Renal cortical epithelial cell (primary cell): ENCODE results near the gene RALGAPA2. TPM values are rescaled to one million over a fixed set of nuclear protein-coding genes. Genes with fewer than 3 reads are reported as not detected.
A peak's percentile ranks its signal among the peaks of the same experiment; 100 is the strongest.

Experiments
- DNase-seq: peaks from one replicate; pipeline ENCODE4 v3.0.0-alpha.2; 2011; ENCODE audit warnings: low read depth
- total RNA-seq: library from RNA; depleted of rRNA; stranded (reverse); fragments of >200 nt; gene quantifications from 2 replicates; pipeline ENCODE4 v1.2.3, GENCODE V29; 2014

The RALGAPA2 gene
- total RNA-seq, 1 donor from 2014 or later: 47.5 TPM

DNA sequence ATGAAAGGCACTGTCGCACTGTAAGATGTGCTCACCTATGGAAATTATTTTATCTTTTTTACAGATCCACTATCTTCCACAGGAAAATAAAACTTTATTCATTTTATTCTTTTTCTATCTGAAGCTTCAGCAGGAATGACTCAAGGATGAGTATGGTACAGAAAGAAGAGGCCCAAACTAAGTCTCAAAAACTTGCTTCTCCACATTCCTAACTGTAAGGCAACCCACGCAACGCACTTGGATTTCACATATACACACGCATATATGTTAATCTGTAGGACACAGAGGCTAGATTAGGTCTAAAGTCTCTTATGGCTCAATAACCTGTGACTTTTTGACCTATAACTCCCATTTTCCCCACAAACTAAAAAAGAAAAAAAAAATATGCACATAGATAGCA lies 81.9 kb downstream of the RALGAPA2 start:
- DNase-seq: no peak

DNA sequence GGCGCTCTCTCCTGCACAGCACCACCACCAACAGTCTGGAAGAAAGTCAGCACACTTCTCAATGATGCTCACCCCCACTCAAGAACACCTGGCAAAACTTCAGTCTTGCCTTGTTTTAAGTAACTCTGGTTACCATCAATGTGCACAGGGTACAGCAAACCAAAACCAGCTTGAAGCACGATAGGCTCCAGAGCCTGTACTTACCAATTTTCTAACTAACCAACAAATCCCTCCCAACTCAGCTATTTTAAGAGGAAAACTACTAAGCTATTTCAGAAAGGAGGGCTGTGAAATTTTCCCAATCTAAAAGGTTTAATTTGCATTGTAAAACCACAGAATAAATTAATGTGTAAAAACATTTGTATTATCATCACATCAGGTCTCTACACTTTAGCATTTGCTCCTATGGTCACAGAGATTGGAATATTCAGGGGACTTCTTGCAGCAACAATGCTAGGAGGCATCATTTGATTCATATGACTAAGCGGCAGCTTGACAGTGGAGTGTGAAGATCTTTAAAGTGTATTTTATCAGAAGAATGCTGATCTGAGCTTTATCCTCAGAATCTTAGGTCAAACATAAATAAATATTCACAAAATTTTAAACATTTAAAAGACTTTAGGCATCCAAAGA lies 82.8 kb downstream of the RALGAPA2 start:
- DNase-seq: no peak

DNA sequence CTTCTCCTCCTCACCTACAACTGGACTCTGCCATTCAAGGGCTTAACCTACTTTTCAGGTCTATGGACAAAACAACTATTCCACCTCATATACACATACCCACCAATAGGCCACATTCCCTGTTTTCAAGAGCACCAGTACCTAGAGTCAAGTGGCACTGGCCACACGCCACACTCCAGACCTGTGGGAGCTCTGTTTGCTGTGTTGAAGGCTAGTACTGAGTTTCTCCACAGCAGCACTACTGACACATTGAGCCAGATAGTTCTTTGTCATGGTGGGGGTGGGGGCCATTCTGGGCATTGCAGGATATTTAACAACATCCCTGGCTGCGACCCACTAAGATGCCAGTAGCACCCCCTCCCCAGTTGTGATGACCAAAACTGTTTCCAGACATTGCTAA lies 84.1 kb downstream of the RALGAPA2 start:
- DNase-seq: no peak

DNA sequence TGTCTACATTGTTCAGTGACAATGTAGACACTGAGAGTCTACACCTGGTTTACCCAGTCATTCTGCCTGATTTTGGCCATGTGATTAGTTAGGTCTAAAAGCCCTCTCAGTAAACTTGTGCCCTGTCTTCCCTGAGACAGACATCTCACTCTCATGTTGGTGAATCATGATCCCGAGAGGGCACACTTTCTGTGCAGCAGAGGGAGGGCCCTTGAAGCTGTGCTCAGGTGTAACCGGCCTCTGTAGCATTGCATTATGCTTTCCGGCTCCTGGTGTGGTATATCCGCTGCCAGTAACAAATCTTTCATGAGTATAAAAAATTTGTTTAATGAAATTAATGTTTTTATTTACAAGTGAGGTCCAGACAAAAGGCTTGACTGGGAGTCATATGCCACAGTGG lies 85.0 kb downstream of the RALGAPA2 start:
- no peak for DNase-seq

DNA sequence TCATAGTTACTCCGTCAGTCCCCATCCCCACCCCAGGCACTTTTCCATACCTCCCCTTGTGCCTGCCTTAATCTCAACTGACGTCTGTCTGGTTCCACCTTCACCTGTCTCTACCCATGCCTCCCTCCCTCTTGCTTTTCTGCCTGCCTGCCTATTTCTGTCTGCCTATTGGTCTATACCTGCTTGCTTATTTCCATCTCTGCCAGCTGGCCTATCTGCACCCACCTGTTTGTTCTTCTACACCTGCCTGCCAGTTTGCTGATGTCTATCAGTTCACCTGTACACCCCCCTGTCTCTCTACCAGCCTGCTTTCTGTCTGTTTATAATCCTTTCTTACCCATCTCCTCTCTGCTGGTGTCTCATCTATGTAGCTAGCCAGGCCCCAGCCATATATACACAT lies 87.5 kb downstream of the RALGAPA2 start:
- DNase-seq: no peak

DNA sequence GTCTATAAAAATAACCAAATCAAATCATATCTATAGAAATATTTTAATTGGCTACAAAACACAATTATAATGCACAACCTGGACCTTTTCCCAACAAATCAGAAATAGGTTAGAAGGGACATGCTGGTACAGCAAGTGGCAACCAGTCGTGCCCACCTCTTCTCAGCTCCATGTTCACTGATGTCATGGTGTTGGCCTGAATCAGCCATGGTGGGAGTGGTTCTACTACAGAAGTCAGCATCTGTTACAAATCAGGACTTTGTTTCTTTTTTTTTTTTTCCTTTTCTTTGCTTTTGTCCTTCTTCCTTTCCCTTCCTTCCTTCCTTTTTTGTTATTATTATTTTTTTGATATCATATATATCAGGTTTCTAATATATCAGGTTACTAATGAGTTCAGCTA lies 91.2 kb downstream of the RALGAPA2 start:
- no peak for DNase-seq

DNA sequence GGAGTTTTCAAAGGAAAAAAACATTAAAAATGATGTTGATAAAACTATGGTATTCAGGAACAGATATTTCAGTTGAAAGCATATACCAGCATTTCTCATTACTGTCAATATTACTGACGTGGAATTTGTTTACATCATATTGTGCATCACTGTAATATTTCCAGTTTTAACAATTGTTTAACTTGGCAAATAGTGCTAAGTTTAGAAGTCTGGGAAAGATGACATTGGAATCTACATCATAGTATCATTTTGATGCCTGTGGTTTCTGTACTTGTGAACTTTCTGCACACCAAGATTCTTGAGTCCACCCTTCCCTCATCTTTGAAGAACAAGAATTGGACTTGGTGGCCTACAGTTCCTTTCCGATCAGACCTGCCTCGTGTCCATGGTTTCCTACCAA lies 98.1 kb downstream of the RALGAPA2 start:
- no peak for DNase-seq

DNA sequence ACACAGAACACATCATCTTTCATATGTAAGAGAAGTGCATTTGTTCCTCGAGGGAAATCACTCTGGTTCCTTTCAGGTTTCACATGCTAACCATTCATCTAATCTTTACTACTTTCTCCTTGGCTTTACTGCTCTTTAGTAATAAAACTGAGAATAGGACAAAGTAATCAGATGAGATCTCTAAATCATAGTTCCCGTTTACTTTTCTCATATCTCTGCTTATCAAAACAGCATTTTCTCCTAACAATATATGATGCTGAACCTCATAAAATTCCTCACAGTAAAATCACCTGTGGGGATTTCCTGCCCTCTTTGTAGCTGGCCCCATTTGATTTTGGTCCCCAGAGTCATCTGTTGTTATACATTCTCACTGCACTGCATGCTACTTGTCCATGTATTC lies 100.2 kb downstream of the RALGAPA2 start:
- DNase-seq: no peak

DNA sequence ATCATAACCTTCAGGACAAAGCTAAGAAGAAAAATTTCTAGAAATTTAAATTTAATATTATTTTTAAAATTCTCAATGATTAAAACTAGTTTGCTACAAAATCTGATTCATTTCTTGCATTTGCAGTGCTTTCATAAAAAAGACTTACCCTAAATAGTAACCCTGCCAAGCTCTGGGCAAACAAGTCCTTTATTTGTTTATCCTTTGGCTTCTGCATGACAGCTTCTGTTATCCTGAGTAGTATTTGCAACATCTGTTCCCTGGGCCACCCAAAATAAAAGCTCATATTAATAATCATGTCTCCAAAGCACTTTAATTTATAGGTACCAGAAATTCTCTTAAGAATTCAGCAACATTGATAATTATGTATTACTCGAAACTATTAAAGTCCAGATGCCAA lies 101.3 kb downstream of the RALGAPA2 start:
- DNase-seq: no peak

DNA sequence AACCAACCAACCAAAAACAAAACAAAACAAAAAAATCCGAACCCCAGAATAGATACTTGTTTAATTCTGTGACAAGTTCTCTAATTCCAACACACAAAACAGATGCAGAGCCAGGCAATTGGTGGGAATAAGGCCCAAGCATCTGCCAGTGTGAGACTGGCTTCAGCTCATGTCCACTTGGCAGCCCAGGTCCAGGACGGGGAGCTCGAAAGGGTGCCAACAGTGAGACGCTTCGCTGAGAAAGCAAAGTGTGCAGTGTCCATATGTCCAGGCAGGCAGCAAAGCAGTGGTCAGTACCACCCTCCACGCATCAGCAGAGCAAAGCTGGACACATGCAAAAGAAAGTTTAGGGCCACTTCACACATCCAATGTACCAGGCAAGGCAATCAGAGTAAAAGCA lies 102.9 kb downstream of the RALGAPA2 start:
- no peak for DNase-seq

DNA sequence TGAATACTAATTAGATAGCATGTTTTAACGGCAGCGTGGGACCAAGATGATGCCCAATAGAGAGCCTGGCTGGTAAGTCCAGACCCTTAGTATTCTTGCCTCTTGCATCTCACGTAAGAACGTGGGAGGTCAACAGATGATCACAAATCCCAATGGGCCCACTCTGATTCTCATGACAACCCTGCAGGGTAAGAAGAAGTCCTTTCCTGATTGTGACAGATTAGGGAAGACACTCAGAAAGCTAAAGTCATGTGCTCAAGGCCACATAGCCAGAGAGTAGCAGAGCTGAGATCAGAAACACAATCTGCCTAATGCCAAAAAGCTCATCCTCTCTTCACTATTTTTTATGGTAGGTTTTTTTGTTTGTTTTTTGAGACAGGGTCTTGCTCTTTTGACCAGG lies 103.8 kb downstream of the RALGAPA2 start:
- DNase-seq: no peak

DNA sequence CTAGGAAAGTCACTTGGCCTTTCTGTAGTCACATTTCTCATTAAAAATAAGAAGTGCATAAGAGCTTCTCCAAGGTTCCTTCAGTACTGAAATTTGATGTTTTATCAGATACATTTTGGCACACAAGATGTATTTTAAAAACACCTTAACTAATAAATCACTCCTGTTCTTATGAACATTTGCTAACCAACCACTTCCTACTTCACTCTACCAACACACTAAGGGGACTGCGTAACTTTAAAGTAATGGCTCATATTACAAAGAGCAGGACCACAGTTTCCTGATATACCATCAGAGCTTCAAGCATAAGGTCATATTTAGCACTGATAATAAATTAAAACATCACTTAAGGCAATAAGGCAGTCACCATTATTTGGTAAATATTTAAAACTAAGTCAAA lies 104.4 kb downstream of the RALGAPA2 start:
- DNase-seq: no peak

DNA sequence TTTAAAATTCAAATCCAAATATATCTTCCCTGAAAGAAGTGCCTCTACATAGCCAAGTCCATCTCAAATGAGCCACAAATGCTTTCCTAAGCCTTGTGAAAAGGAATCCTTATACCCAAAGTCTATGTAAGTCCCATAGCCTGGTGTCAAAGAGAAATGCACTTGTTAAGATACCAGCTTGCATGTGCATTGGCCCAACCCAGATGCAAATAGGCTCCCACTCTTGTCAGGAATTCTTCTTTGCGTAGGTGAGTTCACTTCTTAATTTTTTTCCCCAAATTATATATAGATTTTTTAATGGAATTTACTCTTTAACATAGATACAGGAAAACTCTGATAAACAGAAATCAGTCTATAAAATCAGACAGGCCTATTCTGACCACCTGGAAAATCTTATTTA lies 105.6 kb downstream of the RALGAPA2 start:
- no peak for DNase-seq

DNA sequence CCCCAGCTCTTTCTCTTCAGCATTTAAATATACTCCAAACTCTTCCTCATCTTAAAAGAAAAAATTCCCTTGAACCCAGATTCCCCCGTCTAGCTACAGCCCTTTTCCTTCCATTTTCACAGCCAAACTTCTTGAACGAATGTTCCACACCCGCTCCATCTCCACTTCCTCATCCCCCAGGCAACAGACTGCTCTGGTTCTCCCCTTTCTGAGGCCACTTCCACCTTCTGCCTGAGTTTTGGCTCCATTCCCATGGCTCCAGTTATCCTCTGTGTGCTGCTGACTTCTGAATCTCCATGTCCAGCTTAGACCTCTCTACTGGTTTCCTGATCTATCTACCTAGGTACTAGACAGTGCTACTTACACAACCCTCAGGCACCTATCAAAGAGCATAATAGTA lies 106.4 kb downstream of the RALGAPA2 start:
- DNase-seq: no peak

DNA sequence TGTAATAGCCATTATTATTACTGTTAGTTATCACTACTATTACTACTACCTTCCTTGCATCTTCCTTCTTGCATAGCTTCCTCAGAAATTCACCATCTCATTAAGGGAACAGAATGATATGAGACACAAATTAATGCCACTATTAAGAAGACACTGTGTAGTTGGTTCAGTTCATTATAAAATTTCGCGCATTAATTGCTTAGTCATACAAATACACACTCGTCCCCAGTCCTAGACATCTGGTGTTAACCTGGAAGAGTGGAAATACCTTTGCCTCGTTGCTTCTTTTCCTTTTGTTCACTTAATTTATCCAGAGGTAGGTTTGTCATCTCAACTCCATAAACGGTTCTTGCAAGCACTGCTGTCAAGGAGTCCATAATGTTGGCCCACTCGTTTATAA lies 107.5 kb downstream of the RALGAPA2 start:
- no peak for DNase-seq

DNA sequence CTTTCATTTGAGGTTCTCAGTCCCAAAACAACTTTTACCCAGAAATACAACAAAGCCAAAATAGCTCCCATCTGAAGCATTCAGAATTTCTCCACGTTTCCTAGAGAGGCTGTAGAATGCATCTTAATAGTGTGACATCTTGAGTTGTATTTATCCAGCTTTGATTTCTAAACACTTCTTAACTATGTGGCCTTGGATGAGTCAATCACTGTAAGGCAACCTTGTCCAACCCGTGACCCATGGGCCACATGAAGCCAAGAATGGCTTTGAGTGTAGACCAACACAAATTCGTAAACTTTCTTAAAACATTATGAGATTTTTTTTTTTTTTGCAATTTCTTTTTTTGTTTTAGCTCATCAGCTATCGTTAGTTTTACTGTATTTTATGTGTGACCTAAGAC lies 108.1 kb downstream of the RALGAPA2 start:
- DNase-seq: no peak

DNA sequence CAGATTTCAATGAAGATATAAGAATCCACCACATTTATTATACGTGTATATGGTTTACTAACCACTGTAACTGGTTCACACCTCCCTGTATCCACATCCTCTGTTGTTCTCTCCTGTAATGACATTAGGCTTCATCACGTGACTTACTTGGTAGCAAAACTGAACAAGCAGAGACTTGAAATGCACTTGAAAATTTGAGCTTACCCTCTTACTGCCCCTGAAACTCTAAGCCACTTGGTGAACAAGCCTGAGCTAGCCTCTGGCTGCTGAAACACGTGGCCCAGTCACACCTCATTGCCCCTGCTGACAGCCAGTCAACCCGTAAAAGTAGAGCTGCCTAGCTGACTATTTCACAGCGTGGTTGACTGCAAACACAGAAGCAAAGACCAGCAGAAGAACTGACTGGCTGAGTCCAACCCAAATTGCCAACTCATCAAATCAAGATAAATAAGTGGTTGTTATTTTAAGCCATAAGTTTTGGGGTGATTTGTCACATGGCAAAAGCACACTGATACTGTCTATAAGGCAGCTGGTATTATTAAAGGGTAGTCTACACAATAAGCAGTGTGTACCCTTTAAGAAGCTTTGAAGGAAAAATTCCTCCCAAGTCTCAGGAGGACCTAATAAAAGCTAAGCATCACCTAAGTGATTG lies 109.0 kb downstream of the RALGAPA2 start:
- DNase-seq: peak; percentile 82

DNA sequence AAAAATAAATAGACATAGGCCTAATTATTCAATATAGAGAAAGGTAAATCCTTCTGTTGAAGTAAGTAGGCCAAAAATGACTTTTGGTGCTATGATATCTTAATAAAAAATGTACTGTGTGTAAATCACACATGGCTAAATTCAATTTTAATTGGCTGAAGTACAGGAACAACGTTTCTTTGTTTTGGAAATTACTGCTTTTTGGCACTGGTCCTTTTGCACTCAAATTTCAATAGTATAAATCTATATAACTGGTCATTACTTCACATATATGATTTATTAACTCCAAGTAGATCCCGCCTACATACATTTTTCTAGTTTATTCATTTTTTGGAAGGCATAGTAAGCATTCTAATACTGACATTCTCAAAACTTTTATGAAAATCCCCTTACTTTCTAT lies 114.5 kb downstream of the RALGAPA2 start:
- no peak for DNase-seq

DNA sequence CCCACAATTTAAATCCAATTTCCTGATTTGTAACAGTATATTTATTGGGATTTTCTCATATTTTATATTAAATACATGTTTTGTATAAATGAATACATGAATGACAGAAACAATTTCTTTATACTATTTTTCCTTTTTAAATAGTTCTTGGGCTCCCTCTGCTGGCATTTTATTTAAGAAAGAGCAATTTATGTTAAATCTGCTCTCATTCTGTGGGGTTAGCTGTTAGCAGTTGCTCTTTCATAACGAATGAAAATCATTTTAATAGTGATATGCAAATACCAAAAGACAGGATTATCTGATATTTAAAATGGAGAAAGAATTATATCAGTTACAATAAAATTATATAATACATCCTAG lies 118.3 kb downstream of the RALGAPA2 start:
- peak; percentile 38 for DNase-seq

DNA sequence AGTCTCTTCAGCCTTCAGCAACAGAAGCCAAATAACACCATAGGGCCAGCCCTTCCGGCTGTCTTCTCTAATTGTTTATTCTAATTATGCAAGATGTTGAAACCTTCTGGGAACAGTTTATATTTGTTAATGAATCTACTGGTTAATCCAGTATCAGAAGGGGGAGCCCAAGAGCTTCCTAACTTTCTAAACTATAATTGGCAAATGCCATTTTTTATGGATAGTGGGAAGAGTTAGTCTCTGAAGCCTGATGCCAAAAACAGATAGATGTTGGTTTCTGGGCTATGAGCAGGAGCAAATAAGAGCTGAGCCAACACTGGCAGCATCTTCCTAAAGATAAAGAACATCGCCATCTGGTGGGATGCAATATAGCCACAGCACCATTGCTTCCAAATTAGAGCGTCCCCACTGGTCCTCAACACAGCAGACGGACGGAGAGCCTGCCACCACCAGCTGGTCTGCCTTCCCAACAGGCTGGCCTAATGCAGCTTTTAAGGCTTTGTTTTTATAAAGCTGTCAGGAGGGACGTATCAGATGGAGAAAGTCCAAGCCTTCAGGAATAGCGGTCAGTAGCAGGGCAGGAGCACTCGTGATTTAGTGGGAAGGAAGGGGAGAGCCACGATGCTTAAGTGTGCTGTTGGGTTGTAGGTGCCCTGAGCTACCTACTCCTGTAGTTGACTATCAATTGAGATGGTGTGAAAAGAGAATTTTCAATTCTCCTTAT lies 118.8 kb downstream of the RALGAPA2 start:
- peak; percentile 41 for DNase-seq

DNA sequence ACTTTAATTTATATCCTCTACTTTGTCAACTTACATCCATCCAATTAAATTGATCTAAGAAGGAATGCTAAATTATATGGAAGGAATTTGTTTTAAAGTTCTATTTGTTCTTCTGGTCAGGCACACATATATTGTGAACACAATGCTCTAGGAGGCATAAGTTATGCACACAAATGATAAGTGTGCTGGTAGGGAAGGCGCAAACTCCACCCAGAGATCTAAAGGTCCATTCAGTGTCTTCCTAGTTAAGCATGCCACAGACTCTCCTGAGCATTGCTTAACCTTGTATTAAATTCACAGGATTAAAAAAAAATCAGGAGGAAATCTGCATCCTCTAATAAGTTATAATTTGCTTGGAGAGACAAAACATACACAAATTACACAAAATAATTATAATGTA lies 127.3 kb downstream of the RALGAPA2 start:
- DNase-seq: no peak

DNA sequence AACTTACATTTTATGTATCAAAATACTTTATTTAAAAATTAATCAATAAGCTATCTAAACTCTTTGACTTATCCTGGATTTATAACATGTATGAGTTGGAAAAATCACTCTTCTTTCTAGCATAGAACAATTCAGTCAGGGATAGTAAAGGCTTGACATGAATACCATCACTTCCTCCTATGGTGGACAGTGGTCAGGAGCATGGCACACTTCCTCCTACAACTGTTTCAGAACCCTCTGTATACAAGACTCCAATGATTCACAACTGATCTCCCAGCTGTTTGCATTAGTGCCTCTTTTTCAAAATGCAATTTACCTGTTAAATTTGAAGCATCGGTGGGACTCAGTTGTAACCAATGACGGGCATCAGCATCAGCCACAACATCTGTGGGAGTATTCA lies 129.7 kb downstream of the RALGAPA2 start:
- DNase-seq: no peak

DNA sequence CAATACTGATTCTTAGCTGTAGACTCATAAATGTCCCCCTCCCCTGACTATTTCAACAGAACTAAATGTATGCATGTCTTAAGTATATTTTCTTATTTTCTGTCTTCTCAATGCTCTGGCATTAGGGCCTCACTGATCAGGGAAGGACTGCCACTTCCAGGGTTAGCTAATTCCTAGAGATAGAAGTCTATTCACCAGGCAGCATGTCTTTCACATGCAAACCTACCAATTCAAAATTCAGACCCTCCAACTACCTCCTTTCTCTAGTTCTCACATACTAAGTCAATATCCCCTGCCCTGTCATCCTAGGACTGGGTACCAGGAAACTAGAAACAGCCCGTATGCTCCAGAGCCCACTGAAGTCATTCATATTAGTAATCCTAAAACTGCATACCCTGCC lies 132.3 kb downstream of the RALGAPA2 start:
- no peak for DNase-seq

DNA sequence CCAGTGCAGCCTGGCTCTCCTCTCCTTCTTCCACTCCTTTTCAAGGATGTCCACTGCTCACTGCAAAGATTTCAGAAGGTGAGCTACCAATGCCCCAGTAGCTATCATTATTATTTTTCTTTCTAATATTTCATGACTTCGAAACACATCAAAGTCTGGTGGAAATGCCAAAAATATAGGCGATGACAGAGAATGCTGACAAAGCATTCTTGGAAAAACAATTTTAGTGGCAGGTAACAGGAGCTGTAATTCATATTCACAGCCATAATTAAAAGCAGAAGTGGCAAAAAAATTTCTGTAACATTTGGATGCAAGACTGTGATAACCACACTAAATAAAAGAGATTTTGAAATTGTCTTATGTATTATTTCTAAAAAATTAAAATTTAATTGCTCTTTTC lies 133.6 kb downstream of the RALGAPA2 start:
- DNase-seq: no peak
